GM23338 (cell line): Measurements from ENCODE around the gene SLC36A4. TPM values are rescaled to one million over a fixed set of nuclear protein-coding genes. Genes with fewer than 3 reads are reported as not detected.

ENCODE experiments used
- ATAC-seq: fragments of 200-7000 bp; cut with Tn5 transposase; 3 replicates; pipeline ENCODE4 v1.9.1; 2020
- DNase-seq: peaks from one replicate; pipeline ENCODE4 v3.0.0-alpha.2; 2015; ENCODE audit warnings: low spot score
- H2AFZ ChIP-seq: fragments of 200-600 bp; sonication (generic); 2 replicates; pipeline ENCODE4 v1.8.0; 2016; ENCODE audit warnings: antibody characterized with exemption, mild to moderate bottlenecking, moderate library complexity
- H3F3A ChIP-seq: fragments of 200-600 bp; sonication (generic); replicated peaks from 2 replicates; pipeline ENCODE4 v1.8.0; 2017; ENCODE audit warnings: antibody characterized with exemption, mixed run types, low read depth
- H3K27ac ChIP-seq: fragments of 200-600 bp; sonication (generic); 2 replicates; pipeline ENCODE4 v1.6.1; 2016; ENCODE audit warnings: low read depth
- H3K27me3 ChIP-seq: fragments of 200-600 bp; sonication (generic); 2 replicates; pipeline ENCODE4 v1.8.0; 2016; ENCODE audit warnings: mild to moderate bottlenecking, mixed run types, moderate library complexity; ENCODE audit not compliant: insufficient read depth
- H3K36me3 ChIP-seq: fragments of 200-600 bp; sonication (generic); 2 replicates; pipeline ENCODE4 v1.8.0; 2016; ENCODE audit warnings: mild to moderate bottlenecking; ENCODE audit not compliant: insufficient read depth
- H3K4me1 ChIP-seq: fragments of 200-600 bp; sonication (generic); 2 replicates; pipeline ENCODE4 v1.8.0; 2016; ENCODE audit warnings: mild to moderate bottlenecking, moderate library complexity; ENCODE audit not compliant: insufficient read depth
- H3K4me2 ChIP-seq: fragments of 200-600 bp; sonication (generic); 2 replicates; pipeline ENCODE4 v1.7.1; 2017; ENCODE audit warnings: mixed run types
- H3K4me3 ChIP-seq: fragments of 200-600 bp; sonication (generic); 2 replicates; pipeline ENCODE4 v1.6.1; 2016; ENCODE audit warnings: mixed run types
- H3K79me2 ChIP-seq: fragments of 200-600 bp; sonication (generic); replicated peaks from 2 replicates; pipeline ENCODE4 v1.8.0; 2017; ENCODE audit warnings: mild to moderate bottlenecking; ENCODE audit not compliant: insufficient read depth
- H3K9me2 ChIP-seq: fragments of 200-600 bp; sonication (generic); 2 replicates; pipeline ENCODE4 v1.8.0; 2017; ENCODE audit not compliant: insufficient read depth
- H4K20me1 ChIP-seq: fragments of 200-600 bp; sonication (generic); replicated peaks from 2 replicates; pipeline ENCODE4 v1.8.0; 2017; ENCODE audit warnings: mild to moderate bottlenecking; ENCODE audit not compliant: insufficient read depth
- H3K27ac Mint-ChIP-seq: 2 replicates; pipeline ENCODE4 v1.8.0; 2020; ENCODE audit warnings: inconsistent platforms, mild to moderate bottlenecking, moderate library complexity, mixed read lengths
- H3K27me3 Mint-ChIP-seq: 3 replicates; pipeline ENCODE4 v1.8.0; 2022; ENCODE audit warnings: low read depth, mild to moderate bottlenecking, moderate library complexity, mixed read lengths, inconsistent platforms; ENCODE audit not compliant: insufficient read depth, poor library complexity
- H3K36me3 Mint-ChIP-seq: 3 replicates; pipeline ENCODE4 v1.8.0; 2021; ENCODE audit warnings: low read depth, mild to moderate bottlenecking, inconsistent platforms, moderate library complexity, mixed read lengths
- H3K4me1 Mint-ChIP-seq: 3 replicates; pipeline ENCODE4 v1.8.0; 2020; ENCODE audit warnings: mild to moderate bottlenecking, inconsistent platforms, mixed read lengths
- H3K4me3 Mint-ChIP-seq: 3 replicates; pipeline ENCODE4 v1.8.0; 2021; ENCODE audit warnings: moderate library complexity, mild to moderate bottlenecking, inconsistent platforms, mixed read lengths
- H3K9me3 Mint-ChIP-seq: 3 replicates; pipeline ENCODE4 v1.8.0; 2020; ENCODE audit warnings: moderate library complexity, mild to moderate bottlenecking, inconsistent platforms, mixed read lengths
- CREB1 ChIP-seq: fragments of 250-450 bp; sonication (Bioruptor Pico); IDR thresholded peaks from 2 replicates; pipeline ENCODE4 v1.5.0; 2020; ENCODE audit warnings: low read depth, mild to moderate bottlenecking, moderate library complexity
- EZH2 ChIP-seq: fragments of 200-600 bp; sonication (generic); IDR thresholded peaks from one replicate; pipeline ENCODE4 v1.8.0; 2017; ENCODE audit warnings: antibody characterized with exemption, mild to moderate bottlenecking, low read depth; ENCODE audit not compliant: unreplicated experiment
- EZH2phosphoT487 ChIP-seq: fragments of 200-600 bp; sonication (generic); IDR thresholded peaks from one replicate; pipeline ENCODE4 v1.8.1; 2018; ENCODE audit warnings: antibody characterized with exemption; ENCODE audit not compliant: unreplicated experiment
- JUNB ChIP-seq: IDR thresholded peaks from one replicate; pipeline ENCODE4 v1.6.1; 2016; ENCODE audit warnings: antibody characterized with exemption; ENCODE audit not compliant: unreplicated experiment
- NANOG ChIP-seq: IDR thresholded peaks from 2 replicates; pipeline ENCODE4 v1.6.1; 2016; ENCODE audit warnings: antibody characterized with exemption, borderline replicate concordance
- POLR2AphosphoS5 ChIP-seq: IDR thresholded peaks from 2 replicates; pipeline ENCODE4 v1.6.1; 2016; ENCODE audit warnings: antibody characterized with exemption, low read depth
- STAT1 ChIP-seq: IDR thresholded peaks from one replicate; pipeline ENCODE4 v1.6.1; 2016; ENCODE audit warnings: antibody characterized with exemption; ENCODE audit not compliant: unreplicated experiment
- ZNF114 ChIP-seq: fragments of 250-450 bp; sonication (Bioruptor Pico); IDR thresholded peaks from 2 replicates; pipeline ENCODE4 v1.5.0; 2020; ENCODE audit warnings: mild to moderate bottlenecking, moderate library complexity
- ZNF331 ChIP-seq: fragments of 250-450 bp; sonication (Bioruptor Pico); IDR thresholded peaks from 2 replicates; pipeline ENCODE4 v1.5.0; 2020; ENCODE audit warnings: low read depth, mild to moderate bottlenecking, moderate library complexity
- polyA plus RNA-seq: library from polyadenylated mRNA; unstranded; fragments of >200 nt; fragmentation: Nextera tagmentation; extraction: Ambion mirVana; gene quantifications from 2 replicates; pipeline ENCODE4 v1.2.1, GENCODE V29; 2016
- total RNA-seq: library from RNA; depleted of rRNA; stranded (reverse); fragments of >200 nt; shearing (Covaris generic); gene quantifications from 2 replicates; pipeline ENCODE4 v1.2.3, GENCODE V29; 2014
- TF ChIP-seq, protein P1 (sequence below), 2 experiments: fragments of 200-600 bp in 1 of 2; sonication (generic) in 1 of 2; conservative IDR thresholded peaks; 2 replicates each; pipeline versions ENCODE4 v1.5.1 to v1.6.1; 2016 to 2017; ENCODE audit warnings: antibody characterized with exemption in 2 of 2, low read depth in 2 of 2, mild to moderate bottlenecking in 2 of 2, moderate library complexity in 1 of 2
- TF ChIP-seq, protein P2 (sequence below): IDR thresholded peaks from one replicate; pipeline ENCODE4 v1.6.1; 2018; ENCODE audit warnings: antibody characterized with exemption; ENCODE audit not compliant: unreplicated experiment
- TF ChIP-seq, protein P3 (sequence below): IDR thresholded peaks from 2 replicates; pipeline ENCODE4 v1.6.1; 2016; ENCODE audit warnings: antibody characterized with exemption
- TF ChIP-seq, protein P4 (sequence below): fragments of 250-450 bp; sonication (Bioruptor Pico); IDR thresholded peaks from 2 replicates; pipeline ENCODE4 v1.5.0; 2020; ENCODE audit warnings: mild to moderate bottlenecking, moderate library complexity

The SLC36A4 gene
- total and polyA plus RNA-seq, 2 experiments from 2014 or later = 24.9 to 34.6 TPM

DNA sequence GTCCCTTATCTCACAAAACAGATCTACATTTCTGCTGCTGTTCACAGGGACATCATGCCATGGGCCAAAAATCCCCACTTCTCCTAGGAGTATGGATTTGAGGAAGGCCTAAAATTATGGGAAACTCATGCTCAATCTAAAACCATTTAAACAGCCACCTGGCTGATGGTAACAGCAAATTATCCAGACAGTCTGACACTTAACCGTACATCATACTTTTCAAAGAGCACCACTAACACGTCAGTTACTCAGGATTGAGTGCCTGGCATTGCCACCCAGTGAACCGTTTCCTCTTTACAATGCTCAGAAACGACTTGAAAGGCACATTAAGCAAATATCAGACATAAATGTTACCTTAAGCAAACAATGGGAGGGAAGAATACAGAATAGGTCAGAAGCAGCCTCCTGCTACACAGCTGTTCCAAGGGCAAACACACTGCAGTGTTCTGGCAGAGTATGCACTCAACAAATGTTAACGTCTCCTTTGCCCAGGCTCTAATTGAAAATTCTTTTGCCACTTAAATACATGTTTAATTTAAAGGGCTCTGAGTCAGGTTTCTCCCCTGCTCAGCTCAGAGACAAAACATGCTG lies 18.8 kb upstream of the SLC36A4 start:
- H3K9me2 ChIP-seq = no peaks in the 10 kb centered on the region; the same call in 1 of the 2 replicates
- TF ChIP-seq POLR2AphosphoS5 (no peak), EZH2phosphoT487 (no peak), STAT1 (no peak), ZNF331 (CRISPR knock-in tag) (no peak), NANOG (no peak), ZNF114 (no peak), CREB1 (CRISPR knock-in tag) (no peak), EZH2 (no peak), JUNB (no peak)
- TF ChIP-seq, protein P1, sequence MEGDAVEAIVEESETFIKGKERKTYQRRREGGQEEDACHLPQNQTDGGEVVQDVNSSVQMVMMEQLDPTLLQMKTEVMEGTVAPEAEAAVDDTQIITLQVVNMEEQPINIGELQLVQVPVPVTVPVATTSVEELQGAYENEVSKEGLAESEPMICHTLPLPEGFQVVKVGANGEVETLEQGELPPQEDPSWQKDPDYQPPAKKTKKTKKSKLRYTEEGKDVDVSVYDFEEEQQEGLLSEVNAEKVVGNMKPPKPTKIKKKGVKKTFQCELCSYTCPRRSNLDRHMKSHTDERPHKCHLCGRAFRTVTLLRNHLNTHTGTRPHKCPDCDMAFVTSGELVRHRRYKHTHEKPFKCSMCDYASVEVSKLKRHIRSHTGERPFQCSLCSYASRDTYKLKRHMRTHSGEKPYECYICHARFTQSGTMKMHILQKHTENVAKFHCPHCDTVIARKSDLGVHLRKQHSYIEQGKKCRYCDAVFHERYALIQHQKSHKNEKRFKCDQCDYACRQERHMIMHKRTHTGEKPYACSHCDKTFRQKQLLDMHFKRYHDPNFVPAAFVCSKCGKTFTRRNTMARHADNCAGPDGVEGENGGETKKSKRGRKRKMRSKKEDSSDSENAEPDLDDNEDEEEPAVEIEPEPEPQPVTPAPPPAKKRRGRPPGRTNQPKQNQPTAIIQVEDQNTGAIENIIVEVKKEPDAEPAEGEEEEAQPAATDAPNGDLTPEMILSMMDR (conservative IDR thresholded peaks at IDR 0.05; ENCODE audit: low read depth in 2 of 2) = no peak
- TF ChIP-seq, protein P2, sequence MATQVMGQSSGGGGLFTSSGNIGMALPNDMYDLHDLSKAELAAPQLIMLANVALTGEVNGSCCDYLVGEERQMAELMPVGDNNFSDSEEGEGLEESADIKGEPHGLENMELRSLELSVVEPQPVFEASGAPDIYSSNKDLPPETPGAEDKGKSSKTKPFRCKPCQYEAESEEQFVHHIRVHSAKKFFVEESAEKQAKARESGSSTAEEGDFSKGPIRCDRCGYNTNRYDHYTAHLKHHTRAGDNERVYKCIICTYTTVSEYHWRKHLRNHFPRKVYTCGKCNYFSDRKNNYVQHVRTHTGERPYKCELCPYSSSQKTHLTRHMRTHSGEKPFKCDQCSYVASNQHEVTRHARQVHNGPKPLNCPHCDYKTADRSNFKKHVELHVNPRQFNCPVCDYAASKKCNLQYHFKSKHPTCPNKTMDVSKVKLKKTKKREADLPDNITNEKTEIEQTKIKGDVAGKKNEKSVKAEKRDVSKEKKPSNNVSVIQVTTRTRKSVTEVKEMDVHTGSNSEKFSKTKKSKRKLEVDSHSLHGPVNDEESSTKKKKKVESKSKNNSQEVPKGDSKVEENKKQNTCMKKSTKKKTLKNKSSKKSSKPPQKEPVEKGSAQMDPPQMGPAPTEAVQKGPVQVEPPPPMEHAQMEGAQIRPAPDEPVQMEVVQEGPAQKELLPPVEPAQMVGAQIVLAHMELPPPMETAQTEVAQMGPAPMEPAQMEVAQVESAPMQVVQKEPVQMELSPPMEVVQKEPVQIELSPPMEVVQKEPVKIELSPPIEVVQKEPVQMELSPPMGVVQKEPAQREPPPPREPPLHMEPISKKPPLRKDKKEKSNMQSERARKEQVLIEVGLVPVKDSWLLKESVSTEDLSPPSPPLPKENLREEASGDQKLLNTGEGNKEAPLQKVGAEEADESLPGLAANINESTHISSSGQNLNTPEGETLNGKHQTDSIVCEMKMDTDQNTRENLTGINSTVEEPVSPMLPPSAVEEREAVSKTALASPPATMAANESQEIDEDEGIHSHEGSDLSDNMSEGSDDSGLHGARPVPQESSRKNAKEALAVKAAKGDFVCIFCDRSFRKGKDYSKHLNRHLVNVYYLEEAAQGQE = no peak
- TF ChIP-seq, protein P3, sequence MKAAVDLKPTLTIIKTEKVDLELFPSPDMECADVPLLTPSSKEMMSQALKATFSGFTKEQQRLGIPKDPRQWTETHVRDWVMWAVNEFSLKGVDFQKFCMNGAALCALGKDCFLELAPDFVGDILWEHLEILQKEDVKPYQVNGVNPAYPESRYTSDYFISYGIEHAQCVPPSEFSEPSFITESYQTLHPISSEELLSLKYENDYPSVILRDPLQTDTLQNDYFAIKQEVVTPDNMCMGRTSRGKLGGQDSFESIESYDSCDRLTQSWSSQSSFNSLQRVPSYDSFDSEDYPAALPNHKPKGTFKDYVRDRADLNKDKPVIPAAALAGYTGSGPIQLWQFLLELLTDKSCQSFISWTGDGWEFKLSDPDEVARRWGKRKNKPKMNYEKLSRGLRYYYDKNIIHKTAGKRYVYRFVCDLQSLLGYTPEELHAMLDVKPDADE = no peak
- TF ChIP-seq, protein P4, sequence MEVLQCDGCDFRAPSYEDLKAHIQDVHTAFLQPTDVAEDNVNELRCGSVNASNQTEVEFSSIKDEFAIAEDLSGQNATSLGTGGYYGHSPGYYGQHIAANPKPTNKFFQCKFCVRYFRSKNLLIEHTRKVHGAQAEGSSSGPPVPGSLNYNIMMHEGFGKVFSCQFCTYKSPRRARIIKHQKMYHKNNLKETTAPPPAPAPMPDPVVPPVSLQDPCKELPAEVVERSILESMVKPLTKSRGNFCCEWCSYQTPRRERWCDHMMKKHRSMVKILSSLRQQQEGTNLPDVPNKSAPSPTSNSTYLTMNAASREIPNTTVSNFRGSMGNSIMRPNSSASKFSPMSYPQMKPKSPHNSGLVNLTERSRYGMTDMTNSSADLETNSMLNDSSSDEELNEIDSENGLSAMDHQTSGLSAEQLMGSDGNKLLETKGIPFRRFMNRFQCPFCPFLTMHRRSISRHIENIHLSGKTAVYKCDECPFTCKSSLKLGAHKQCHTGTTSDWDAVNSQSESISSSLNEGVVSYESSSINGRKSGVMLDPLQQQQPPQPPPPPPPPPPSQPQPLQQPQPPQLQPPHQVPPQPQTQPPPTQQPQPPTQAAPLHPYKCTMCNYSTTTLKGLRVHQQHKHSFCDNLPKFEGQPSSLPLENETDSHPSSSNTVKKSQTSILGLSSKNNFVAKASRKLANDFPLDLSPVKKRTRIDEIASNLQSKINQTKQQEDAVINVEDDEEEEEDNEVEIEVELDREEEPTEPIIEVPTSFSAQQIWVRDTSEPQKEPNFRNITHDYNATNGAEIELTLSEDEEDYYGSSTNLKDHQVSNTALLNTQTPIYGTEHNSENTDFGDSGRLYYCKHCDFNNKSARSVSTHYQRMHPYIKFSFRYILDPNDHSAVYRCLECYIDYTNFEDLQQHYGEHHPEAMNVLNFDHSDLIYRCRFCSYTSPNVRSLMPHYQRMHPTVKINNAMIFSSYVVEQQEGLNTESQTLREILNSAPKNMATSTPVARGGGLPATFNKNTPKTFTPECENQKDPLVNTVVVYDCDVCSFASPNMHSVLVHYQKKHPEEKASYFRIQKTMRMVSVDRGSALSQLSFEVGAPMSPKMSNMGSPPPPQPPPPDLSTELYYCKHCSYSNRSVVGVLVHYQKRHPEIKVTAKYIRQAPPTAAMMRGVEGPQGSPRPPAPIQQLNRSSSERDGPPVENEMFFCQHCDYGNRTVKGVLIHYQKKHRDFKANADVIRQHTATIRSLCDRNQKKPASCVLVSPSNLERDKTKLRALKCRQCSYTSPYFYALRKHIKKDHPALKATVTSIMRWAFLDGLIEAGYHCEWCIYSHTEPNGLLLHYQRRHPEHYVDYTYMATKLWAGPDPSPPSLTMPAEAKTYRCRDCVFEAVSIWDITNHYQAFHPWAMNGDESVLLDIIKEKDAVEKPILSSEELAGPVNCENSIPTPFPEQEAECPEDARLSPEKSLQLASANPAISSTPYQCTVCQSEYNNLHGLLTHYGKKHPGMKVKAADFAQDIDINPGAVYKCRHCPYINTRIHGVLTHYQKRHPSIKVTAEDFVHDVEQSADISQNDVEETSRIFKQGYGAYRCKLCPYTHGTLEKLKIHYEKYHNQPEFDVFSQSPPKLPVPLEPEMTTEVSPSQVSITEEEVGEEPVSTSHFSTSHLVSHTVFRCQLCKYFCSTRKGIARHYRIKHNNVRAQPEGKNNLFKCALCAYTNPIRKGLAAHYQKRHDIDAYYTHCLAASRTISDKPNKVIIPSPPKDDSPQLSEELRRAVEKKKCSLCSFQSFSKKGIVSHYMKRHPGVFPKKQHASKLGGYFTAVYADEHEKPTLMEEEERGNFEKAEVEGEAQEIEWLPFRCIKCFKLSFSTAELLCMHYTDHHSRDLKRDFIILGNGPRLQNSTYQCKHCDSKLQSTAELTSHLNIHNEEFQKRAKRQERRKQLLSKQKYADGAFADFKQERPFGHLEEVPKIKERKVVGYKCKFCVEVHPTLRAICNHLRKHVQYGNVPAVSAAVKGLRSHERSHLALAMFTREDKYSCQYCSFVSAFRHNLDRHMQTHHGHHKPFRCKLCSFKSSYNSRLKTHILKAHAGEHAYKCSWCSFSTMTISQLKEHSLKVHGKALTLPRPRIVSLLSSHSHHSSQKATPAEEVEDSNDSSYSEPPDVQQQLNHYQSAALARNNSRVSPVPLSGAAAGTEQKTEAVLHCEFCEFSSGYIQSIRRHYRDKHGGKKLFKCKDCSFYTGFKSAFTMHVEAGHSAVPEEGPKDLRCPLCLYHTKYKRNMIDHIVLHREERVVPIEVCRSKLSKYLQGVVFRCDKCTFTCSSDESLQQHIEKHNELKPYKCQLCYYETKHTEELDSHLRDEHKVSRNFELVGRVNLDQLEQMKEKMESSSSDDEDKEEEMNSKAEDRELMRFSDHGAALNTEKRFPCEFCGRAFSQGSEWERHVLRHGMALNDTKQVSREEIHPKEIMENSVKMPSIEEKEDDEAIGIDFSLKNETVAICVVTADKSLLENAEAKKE (CRISPR knock-in tag) = no peak
- Mint-ChIP-seq H3K27ac (no peak overlapping the region), H3K27me3 (no peaks in the 10 kb centered on the region), H3K4me1 (peaks cover 4% of the 10 kb centered on the region; the same call in 2 of the 3 replicates), H3K36me3 (no peaks in the 10 kb centered on the region), H3K9me3 (no peaks in the 10 kb centered on the region), H3K4me3 (no peak overlapping the region)
- no peak overlapping the region for H2AFZ ChIP-seq
- H3K79me2 ChIP-seq = no peaks in the 10 kb centered on the region
- no peaks in the 10 kb centered on the region for H4K20me1 ChIP-seq
- DNase-seq (no peak), ATAC-seq (no peak)
- H3F3A ChIP-seq = no peaks in the 10 kb centered on the region
- H3K27me3 ChIP-seq = no peaks in the 10 kb centered on the region
- H3K4me1 ChIP-seq = no peaks in the 10 kb centered on the region
- H3K4me3 ChIP-seq = no peak overlapping the region
- H3K36me3 ChIP-seq = no peaks in the 10 kb centered on the region
- no peak overlapping the region for H3K27ac ChIP-seq
- H3K4me2 ChIP-seq = no peak overlapping the region
